Mesenchymal stem cell (in vitro differentiated cells and primary cell): Measurements from ENCODE around the gene MAPKAP1.

Source experiments
- DNase-seq: peaks from one replicate; pipeline ENCODE4 v3.0.0-alpha.2; 2013
- H2AFZ ChIP-seq: one replicate; pipeline ENCODE4 v1.6.1; 2013; ENCODE audit warnings: low read depth, mild to moderate bottlenecking, control low read depth, inconsistent platforms, low read length, moderate library complexity
- H2AK5ac ChIP-seq: 2 replicates; pipeline ENCODE4 v1.6.1; 2013; ENCODE audit warnings: low read length, moderate library complexity, mild to moderate bottlenecking, inconsistent platforms; ENCODE audit not compliant: severe bottlenecking
- H2BK120ac ChIP-seq: one replicate; pipeline ENCODE4 v1.6.1; 2013; ENCODE audit warnings: low read depth, mild to moderate bottlenecking, inconsistent platforms, low read length, moderate library complexity
- H2BK12ac ChIP-seq, 2 experiments: one replicate each; pipeline ENCODE4 v1.6.1; 2013; ENCODE audit warnings: inconsistent platforms in 2 of 2, low read length in 2 of 2, mild to moderate bottlenecking in 2 of 2, moderate library complexity in 2 of 2, control low read depth in 1 of 2
- H2BK15ac ChIP-seq: one replicate; pipeline ENCODE4 v1.6.1; 2013; ENCODE audit warnings: mild to moderate bottlenecking, low read depth, inconsistent platforms; ENCODE audit not compliant: poor library complexity, severe bottlenecking
- H2BK5ac ChIP-seq: 2 replicates; pipeline ENCODE4 v1.6.1; 2013; ENCODE audit warnings: low read depth, mild to moderate bottlenecking, low read length, control low read depth, inconsistent platforms; ENCODE audit not compliant: poor library complexity, severe bottlenecking
- H3K14ac ChIP-seq, 2 experiments: one replicate each; pipeline ENCODE4 v1.6.1; 2013; ENCODE audit warnings: inconsistent platforms in 2 of 2, low read length in 2 of 2, control low read depth in 1 of 2, mild to moderate bottlenecking in 1 of 2, moderate library complexity in 1 of 2
- H3K18ac ChIP-seq, 2 experiments: one replicate each; pipeline ENCODE4 v1.6.1; 2013; ENCODE audit warnings: inconsistent platforms in 2 of 2, low read length in 2 of 2, control low read depth in 1 of 2, low read depth in 1 of 2, mild to moderate bottlenecking in 1 of 2
- H3K23ac ChIP-seq, 2 experiments: one replicate each; pipeline ENCODE4 v1.6.1; 2013; ENCODE audit warnings: inconsistent platforms in 2 of 2, low read length in 2 of 2, mild to moderate bottlenecking in 2 of 2, moderate library complexity in 2 of 2, control low read depth in 1 of 2
- H3K27ac ChIP-seq: 2 replicates; pipeline ENCODE4 v1.5.1; 2013; ENCODE audit warnings: mild to moderate bottlenecking, moderate library complexity, low read length, control low read depth, inconsistent platforms; ENCODE audit not compliant: poor library complexity, severe bottlenecking
- H3K27me3 ChIP-seq, 2 experiments: 2 replicates each; pipeline versions ENCODE4 v1.6.1 to v1.7.0; 2013; ENCODE audit warnings: low read length in 2 of 2, mild to moderate bottlenecking in 2 of 2, moderate library complexity in 2 of 2, control low read depth in 1 of 2, inconsistent platforms in 1 of 2; ENCODE audit not compliant: control insufficient read depth in 1 of 2, insufficient read depth in 1 of 2
- H3K36me3 ChIP-seq, 2 experiments: 2 replicates each; pipeline versions ENCODE4 v1.6.1 to v1.7.0; 2013; ENCODE audit warnings: low read length in 2 of 2, control low read depth in 1 of 2, inconsistent platforms in 1 of 2, low read depth in 1 of 2, mild to moderate bottlenecking in 1 of 2; ENCODE audit not compliant: insufficient read depth in 2 of 2, control insufficient read depth in 1 of 2
- H3K4ac ChIP-seq, 2 experiments: one replicate each; pipeline ENCODE4 v1.6.1; 2013; ENCODE audit warnings: inconsistent platforms in 2 of 2, low read length in 2 of 2, mild to moderate bottlenecking in 2 of 2, moderate library complexity in 2 of 2, control low read depth in 1 of 2, low read depth in 1 of 2
- H3K4me1 ChIP-seq: 2 replicates; pipeline ENCODE4 v1.6.1; 2013; ENCODE audit warnings: low read depth, low read length, control low read depth; ENCODE audit not compliant: control insufficient read depth, insufficient read depth
- H3K4me2 ChIP-seq: 2 replicates; pipeline ENCODE4 v1.6.1; 2013; ENCODE audit warnings: low read length, mild to moderate bottlenecking, inconsistent platforms; ENCODE audit not compliant: poor library complexity, severe bottlenecking
- H3K4me3 ChIP-seq, 2 experiments: 2 replicates each; pipeline versions ENCODE4 v1.5.1 to v1.7.0; 2013; ENCODE audit warnings: low read length in 2 of 2, mild to moderate bottlenecking in 2 of 2, control low read depth in 1 of 2, low read depth in 1 of 2; ENCODE audit not compliant: insufficient read depth in 1 of 2
- H3K79me1 ChIP-seq: replicated peaks from 2 replicates; pipeline ENCODE4 v1.6.1; 2013; ENCODE audit warnings: mild to moderate bottlenecking, control low read depth, low read length, inconsistent platforms; ENCODE audit not compliant: poor library complexity, severe bottlenecking
- H3K9ac ChIP-seq: 2 replicates; pipeline ENCODE4 v1.7.0; 2013; ENCODE audit warnings: mild to moderate bottlenecking, low read length, moderate library complexity
- H3K9me3 ChIP-seq: 2 replicates; pipeline ENCODE4 v1.7.0; 2013; ENCODE audit warnings: mild to moderate bottlenecking, low read length; ENCODE audit not compliant: control insufficient read depth
- H4K8ac ChIP-seq: one replicate; pipeline ENCODE4 v1.6.1; 2013; ENCODE audit warnings: inconsistent platforms, mild to moderate bottlenecking, low read length, moderate library complexity
- H4K91ac ChIP-seq: one replicate; pipeline ENCODE4 v1.6.1; 2013; ENCODE audit warnings: mild to moderate bottlenecking, low read length, inconsistent platforms
- WGBS: methylation state at CpG from one replicate; pipeline ENCODE4 v1.1.7; 2013; ENCODE audit warnings: mixed read lengths; 5-methylcytosine and 5-hydroxymethylcytosine counted together

MAPKAP1 gene

GRCh38 chr9:125612616-125613015, 94.4 kb downstream of the MAPKAP1 start:
- H2BK15ac ChIP-seq: no peak overlapping the region
- no peak overlapping the region for H3K27ac ChIP-seq
- no peaks in the 10 kb centered on the region for H3K27me3 ChIP-seq
- H3K23ac ChIP-seq: no peak overlapping the region
- peaks cover 20% of the 10 kb centered on the region for H3K79me1 ChIP-seq
- no peak overlapping the region for H2AFZ ChIP-seq
- no peaks in the 10 kb centered on the region for H3K4me1 ChIP-seq
- no peak overlapping the region for H2BK12ac ChIP-seq
- no peak overlapping the region for H4K91ac ChIP-seq
- no peak overlapping the region for H4K8ac ChIP-seq
- DNase-seq: no peak
- no peak overlapping the region for H3K4me3 ChIP-seq
- no peak overlapping the region for H3K4ac ChIP-seq
- H2AK5ac ChIP-seq: no peak overlapping the region
- H2BK120ac ChIP-seq: no peak overlapping the region
- H3K9me3 ChIP-seq: no peaks in the 10 kb centered on the region
- H3K18ac ChIP-seq: no peak overlapping the region
- H3K36me3 ChIP-seq: no peaks in the 10 kb centered on the region
- H3K4me2 ChIP-seq: no peak overlapping the region
- no peak overlapping the region for H2BK5ac ChIP-seq
- H3K9ac ChIP-seq: no peak overlapping the region
- no peak overlapping the region for H3K14ac ChIP-seq

- H3K4me1 ChIP-seq: no peaks in the 10 kb centered on the region
- no peak overlapping the region for H3K4me2 ChIP-seq
- 100% methylated on average over 2 of the region's 2 CpGs for WGBS
- no peak overlapping the region for H4K8ac ChIP-seq
- DNase-seq: no peak
- no peak overlapping the region for H3K23ac ChIP-seq
- H2BK15ac ChIP-seq: no peak overlapping the region
- H2BK120ac ChIP-seq: no peak overlapping the region
- H2AFZ ChIP-seq: no peak overlapping the region
- no peak overlapping the region for H3K4me3 ChIP-seq
- H2BK12ac ChIP-seq: no peak overlapping the region
- H2AK5ac ChIP-seq: no peak overlapping the region
- no peaks in the 10 kb centered on the region for H3K9me3 ChIP-seq
- H3K27me3 ChIP-seq: no peaks in the 10 kb centered on the region
- H2BK5ac ChIP-seq: no peak overlapping the region
- no peak overlapping the region for H3K27ac ChIP-seq
- no peak overlapping the region for H3K9ac ChIP-seq
- H3K4ac ChIP-seq: no peak overlapping the region
- H4K91ac ChIP-seq: no peak overlapping the region
- no peaks in the 10 kb centered on the region for H3K36me3 ChIP-seq
- H3K79me1 ChIP-seq: peaks cover 15% of the 10 kb centered on the region
- no peak overlapping the region for H3K18ac ChIP-seq
- H3K14ac ChIP-seq: no peak overlapping the region
Observed at GRCh38 chr9:125611121-125611765, 95.8 kb downstream of the MAPKAP1 start.

DNA sequence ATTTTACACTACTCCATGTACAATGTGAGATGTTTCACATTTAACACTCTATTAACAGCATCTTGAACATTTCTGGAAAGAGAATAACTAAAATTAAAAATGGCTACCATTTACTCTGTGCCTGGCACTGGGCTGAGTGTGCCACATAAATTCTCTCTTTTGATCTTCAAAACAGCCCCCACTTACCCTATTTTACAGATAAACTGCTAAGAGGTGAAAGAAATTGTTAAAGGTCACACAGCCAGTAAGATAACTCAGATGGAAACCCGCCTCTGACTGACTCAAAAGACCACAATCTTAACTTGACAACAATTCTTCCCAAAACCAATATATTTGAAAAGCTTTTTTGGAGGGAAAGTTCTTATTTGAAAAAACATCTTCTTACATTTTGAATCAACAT, 97.3 kb downstream of the MAPKAP1 start:
- H3K36me3 ChIP-seq: no peaks in the 10 kb centered on the region
- H3K4me3 ChIP-seq: no peak overlapping the region
- no peak overlapping the region for H2AK5ac ChIP-seq
- peaks cover 18% of the 10 kb centered on the region for H3K79me1 ChIP-seq
- no peak overlapping the region for H2BK15ac ChIP-seq
- H3K9ac ChIP-seq: no peak overlapping the region
- no peaks in the 10 kb centered on the region for H3K27me3 ChIP-seq
- H3K18ac ChIP-seq: no peak overlapping the region
- no peak overlapping the region for H3K14ac ChIP-seq
- DNase-seq: no peak
- H3K27ac ChIP-seq: no peak overlapping the region
- no CpG with 5 or more reads among the region's 1 CpG for WGBS
- H3K4me2 ChIP-seq: no peak overlapping the region
- H2AFZ ChIP-seq: no peak overlapping the region
- no peak overlapping the region for H2BK5ac ChIP-seq
- no peak overlapping the region for H3K23ac ChIP-seq
- no peaks in the 10 kb centered on the region for H3K9me3 ChIP-seq
- peaks cover 2% of the 10 kb centered on the region for H3K4me1 ChIP-seq
- no peak overlapping the region for H2BK12ac ChIP-seq
- no peak overlapping the region for H4K91ac ChIP-seq
- no peak overlapping the region for H3K4ac ChIP-seq
- H2BK120ac ChIP-seq: no peak overlapping the region
- no peak overlapping the region for H4K8ac ChIP-seq

DNA sequence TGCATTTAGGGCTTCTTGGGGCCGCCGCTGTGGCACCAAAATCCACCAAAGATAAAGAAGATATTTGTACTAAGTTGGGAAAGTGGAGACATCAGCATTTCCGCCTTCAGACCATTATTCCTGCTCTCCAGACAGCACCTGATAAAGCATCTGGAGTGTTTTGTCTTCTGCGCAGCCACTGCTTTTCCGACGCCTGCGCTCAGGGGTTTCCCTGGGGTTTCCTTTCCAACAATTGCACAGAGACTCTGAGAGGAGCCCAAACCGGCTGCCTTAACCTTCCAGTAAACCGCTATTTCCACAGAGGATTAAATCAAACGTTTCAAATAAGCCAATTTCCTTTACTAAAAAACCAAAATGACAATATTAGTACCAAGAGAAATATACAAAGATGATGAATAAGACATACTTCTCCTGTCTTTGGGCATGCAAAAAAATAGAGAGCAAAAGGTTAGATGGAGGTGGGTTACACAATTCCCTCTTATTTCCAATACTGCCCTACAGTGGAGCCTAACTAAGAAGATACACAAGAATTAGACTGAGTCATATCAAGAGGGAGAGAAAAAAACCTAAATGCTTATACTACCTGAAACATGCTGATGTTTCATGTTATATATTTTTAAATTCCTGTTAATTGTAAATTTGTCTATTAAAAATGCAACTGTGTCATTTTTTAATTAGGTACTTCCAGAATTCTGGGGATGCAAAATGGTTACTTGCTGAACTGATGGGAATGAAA, 98.4 kb downstream of the MAPKAP1 start:
- WGBS: 85% methylated on average over 7 of the region's 10 CpGs
- peaks cover 19% of the 10 kb centered on the region for H3K79me1 ChIP-seq
- no peaks in the 10 kb centered on the region for H3K27me3 ChIP-seq
- no peak overlapping the region for H2AK5ac ChIP-seq
- H2BK120ac ChIP-seq: no peak overlapping the region
- H3K23ac ChIP-seq: no peak overlapping the region
- H2AFZ ChIP-seq: no peak overlapping the region
- no peak overlapping the region for H3K27ac ChIP-seq
- no peak overlapping the region for H2BK15ac ChIP-seq
- H3K36me3 ChIP-seq: no peaks in the 10 kb centered on the region
- DNase-seq: no peak
- H2BK5ac ChIP-seq: no peak overlapping the region
- H3K4me3 ChIP-seq: no peak overlapping the region
- H3K14ac ChIP-seq: no peak overlapping the region
- H2BK12ac ChIP-seq: no peak overlapping the region
- no peaks in the 10 kb centered on the region for H3K9me3 ChIP-seq
- no peak overlapping the region for H4K91ac ChIP-seq
- no peak overlapping the region for H3K4ac ChIP-seq
- no peak overlapping the region for H4K8ac ChIP-seq
- no peak overlapping the region for H3K18ac ChIP-seq
- no peak overlapping the region for H3K4me2 ChIP-seq
- H3K4me1 ChIP-seq: peaks cover 2% of the 10 kb centered on the region
- H3K9ac ChIP-seq: no peak overlapping the region
